IMR-90 (cell line): ENCODE measurements around the gene FBH1. TPM values are rescaled to one million over a fixed set of nuclear protein-coding genes. Genes with fewer than 3 reads are reported as not detected.

Experiments
- ATAC-seq: fragments of 200-7000 bp; cut with Tn5 transposase; 2 replicates; pipeline ENCODE4 v1.9.1; 2020; ENCODE audit warnings: low read depth, mild to moderate bottlenecking, moderate library complexity
- BruUV-seq: library from RNA; stranded (reverse); fragments of 400-500 nt; replicated peaks from 2 replicates; lab custom pipeline; 2021; lab: Mats Ljungman, UMichigan
- CTCF ChIA-PET: fragments of 300-600 bp; formaldehyde crosslinking; extraction: SDS; loops from one replicate; lab custom pipeline; 2021; ENCODE audit warnings: antibody characterized with exemption; lab: Yijun Ruan, JAX
- POLR2A ChIA-PET: fragments of 300-600 bp; sonication (Branson Sonifier 250); formaldehyde crosslinking; loops from one replicate; lab custom pipeline; 2022; ENCODE audit warnings: antibody characterized with exemption; ENCODE audit not compliant: unreplicated experiment; lab: Charles Lee
- DNase-seq: peaks from one replicate; pipeline ENCODE4 v3.0.0; 2013
- H2AFZ ChIP-seq: replicated peaks from 2 replicates; pipeline ENCODE3; 2013; ENCODE audit warnings: low read length, mild to moderate bottlenecking; ENCODE audit not compliant: poor library complexity
- H2AK5ac ChIP-seq: 2 replicates; pipeline ENCODE4 v1.6.1; 2013; ENCODE audit warnings: low read depth, low read length, inconsistent platforms
- H2AK9ac ChIP-seq: replicated peaks from 2 replicates; pipeline ENCODE3; 2013; ENCODE audit warnings: mild to moderate bottlenecking, low read depth, low read length, moderate library complexity; ENCODE audit not compliant: poor library complexity
- H2BK120ac ChIP-seq: 2 replicates; pipeline ENCODE4 v1.6.1; 2013; ENCODE audit warnings: low read depth, low read length, inconsistent platforms
- H2BK15ac ChIP-seq: 3 replicates; pipeline ENCODE4 v1.6.1; 2013; ENCODE audit warnings: low read depth, low read length, inconsistent platforms
- H2BK20ac ChIP-seq: 2 replicates; pipeline ENCODE4 v1.6.1; 2013; ENCODE audit warnings: low read depth, mild to moderate bottlenecking, inconsistent platforms, low read length, moderate library complexity
- H2BK5ac ChIP-seq: 2 replicates; pipeline ENCODE4 v1.6.1; 2013; ENCODE audit warnings: mild to moderate bottlenecking, low read depth, low read length, inconsistent platforms; ENCODE audit not compliant: poor library complexity, severe bottlenecking
- H3K14ac ChIP-seq: replicated peaks from 2 replicates; pipeline ENCODE4 v1.6.1; 2013; ENCODE audit warnings: low read depth, low read length, inconsistent platforms
- H3K18ac ChIP-seq: 2 replicates; pipeline ENCODE4 v1.6.1; 2013; ENCODE audit warnings: low read depth, low read length, control low read depth
- H3K23ac ChIP-seq: 2 replicates; pipeline ENCODE4 v1.6.1; 2013; ENCODE audit warnings: low read depth, low read length, inconsistent platforms
- H3K27ac ChIP-seq: 2 replicates; pipeline ENCODE4 v1.5.1; 2013; ENCODE audit warnings: mild to moderate bottlenecking, control low read depth, low read length; ENCODE audit not compliant: insufficient read depth
- H3K27me3 ChIP-seq: 2 replicates; pipeline ENCODE4 v1.6.1; 2013; ENCODE audit warnings: low read length; ENCODE audit not compliant: control insufficient read depth, insufficient read depth
- H3K36me3 ChIP-seq: 2 replicates; pipeline ENCODE4 v1.6.1; 2013; ENCODE audit warnings: low read length, mixed read lengths; ENCODE audit not compliant: control insufficient read depth, insufficient read depth
- H3K4ac ChIP-seq: 2 replicates; pipeline ENCODE4 v1.6.1; 2013; ENCODE audit warnings: low read depth, low read length, inconsistent platforms
- H3K4me1 ChIP-seq: 2 replicates; pipeline ENCODE4 v1.6.1; 2013; ENCODE audit warnings: low read length, mixed read lengths; ENCODE audit not compliant: control insufficient read depth, insufficient read depth
- H3K4me2 ChIP-seq: 2 replicates; pipeline ENCODE4 v1.6.1; 2013; ENCODE audit warnings: low read depth, mild to moderate bottlenecking, control low read depth, low read length, moderate library complexity
- H3K4me3 ChIP-seq: 2 replicates; pipeline ENCODE4 v1.5.1; 2013; ENCODE audit warnings: low read depth, mild to moderate bottlenecking, control low read depth, low read length, moderate library complexity; ENCODE audit not compliant: insufficient read depth
- H3K56ac ChIP-seq: 2 replicates; pipeline ENCODE4 v1.6.1; 2013; ENCODE audit warnings: low read length, inconsistent platforms; ENCODE audit not compliant: insufficient read depth; ENCODE audit errors: extremely low read depth
- H3K79me1 ChIP-seq, 2 experiments: 2 replicates each; pipeline ENCODE4 v1.6.1; 2013; ENCODE audit warnings: low read length in 2 of 2, inconsistent platforms in 1 of 2, low read depth in 1 of 2
- H3K9ac ChIP-seq: 2 replicates; pipeline ENCODE4 v1.6.1; 2013; ENCODE audit warnings: low read depth, low read length, control low read depth
- H3K9me1 ChIP-seq: 2 replicates; pipeline ENCODE4 v1.6.1; 2013; ENCODE audit warnings: low read length, inconsistent platforms; ENCODE audit not compliant: insufficient read depth
- H3K9me3 ChIP-seq: 2 replicates; pipeline ENCODE4 v1.6.1; 2013; ENCODE audit warnings: low read length; ENCODE audit not compliant: control insufficient read depth, insufficient read depth
- H4K20me1 ChIP-seq: 2 replicates; pipeline ENCODE4 v1.6.1; 2013; ENCODE audit warnings: low read length, inconsistent platforms; ENCODE audit not compliant: insufficient read depth
- H4K5ac ChIP-seq: 2 replicates; pipeline ENCODE4 v1.6.1; 2013; ENCODE audit warnings: mild to moderate bottlenecking, low read depth, low read length, control low read depth
- H4K8ac ChIP-seq, 2 experiments: 2 replicates each; pipeline ENCODE4 v1.6.1; 2013; ENCODE audit warnings: low read depth in 2 of 2, low read length in 2 of 2, control low read depth in 1 of 2, inconsistent platforms in 1 of 2
- H4K91ac ChIP-seq: 2 replicates; pipeline ENCODE4 v1.6.1; 2013; ENCODE audit warnings: low read depth, low read length, inconsistent platforms; ENCODE audit not compliant: insufficient read depth
- CEBPB ChIP-seq: IDR thresholded peaks from 2 replicates; pipeline ENCODE4 v1.6.1; 2012; ENCODE audit warnings: low read depth, low read length, improper control_type of control experiment
- MAZ ChIP-seq: IDR thresholded peaks from 2 replicates; pipeline ENCODE4 v1.6.1; 2012; ENCODE audit warnings: low read depth, mild to moderate bottlenecking, low read length, improper control_type of control experiment, moderate library complexity, borderline replicate concordance
- NFE2L2 ChIP-seq: fragments of 150-350 bp; IDR thresholded peaks from 2 replicates; pipeline ENCODE4 v1.6.1; 2016; ENCODE audit warnings: low read depth, mild to moderate bottlenecking, low read length
- RAD21 ChIP-seq: IDR thresholded peaks from 2 replicates; pipeline ENCODE4 v1.6.1; 2012; ENCODE audit warnings: low read length, improper control_type of control experiment
- RCOR1 ChIP-seq: IDR thresholded peaks from 2 replicates; pipeline ENCODE4 v1.6.1; 2012; ENCODE audit warnings: mild to moderate bottlenecking, low read length, improper control_type of control experiment; ENCODE audit not compliant: insufficient replicate concordance
- SMC3 ChIP-seq: fragments of 150-350 bp; IDR thresholded peaks from 2 replicates; pipeline ENCODE4 v1.6.1; 2016; ENCODE audit warnings: low read depth, mild to moderate bottlenecking, antibody characterized with exemption, low read length, moderate library complexity
- WGBS, 2 experiments: methylation state at CpG; one replicate each; pipeline versions ENCODE4 v1.1.5 to v1.1.7; 2013; ENCODE audit warnings: missing lambda C conversion rate in 2 of 2; ENCODE audit not compliant: insufficient read length in 1 of 2; ENCODE audit errors: extremely low coverage in 2 of 2; 5-methylcytosine and 5-hydroxymethylcytosine counted together
- dilution Hi-C: fragments of 300-500 bp; cut with HindIII; formaldehyde crosslinking; loops from one replicate; pipeline ENCODE4 v1.14.3; 2018; ENCODE audit warnings: low sequenced_read_pairs; ENCODE audit not compliant: unreplicated experiment
- in situ Hi-C: fragments of 300-500 bp; cut with MboI; formaldehyde crosslinking; loops from 3 replicates; pipeline ENCODE4 v1.14.3; 2019; ENCODE audit warnings: low sequenced_read_pairs, inconsistent platforms, mixed read lengths
- intact Hi-C: fragments of 100-400 bp; cut with micrococcal nuclease; formaldehyde crosslinking; loops from 2 replicates; pipeline ENCODE4 v1.10.0; 2022
- polyA plus RNA-seq, 3 experiments: library from polyadenylated mRNA; depleted of rRNA; stranded (reverse); fragments of >200 nt; gene quantifications; 2 replicates each; pipeline ENCODE4 v1.2.3, GENCODE V29; 2012; ENCODE audit warnings: low replicate concordance in 1 of 3
- total RNA-seq: library from RNA; depleted of rRNA; stranded (reverse); fragments of >200 nt; gene quantifications from 2 replicates; pipeline ENCODE4 v1.2.3, GENCODE V29; 2012
- TF ChIP-seq, protein P1 (sequence below): fragments of 150-350 bp; IDR thresholded peaks from 2 replicates; pipeline ENCODE4 v1.6.1; 2017; ENCODE audit warnings: mild to moderate bottlenecking, antibody characterized with exemption, low read length, low read depth
- TF ChIP-seq, protein P2 (sequence below): fragments of 150-350 bp; IDR thresholded peaks from 2 replicates; pipeline ENCODE4 v1.6.1; 2016; ENCODE audit warnings: low read depth, mild to moderate bottlenecking, low read length, moderate library complexity, borderline replicate concordance

The FBH1 gene
- total and polyA plus RNA-seq, 2 of the 4 experiments (the other 2 are of a cell fraction): 59.3 to 72.2 TPM

DNA sequence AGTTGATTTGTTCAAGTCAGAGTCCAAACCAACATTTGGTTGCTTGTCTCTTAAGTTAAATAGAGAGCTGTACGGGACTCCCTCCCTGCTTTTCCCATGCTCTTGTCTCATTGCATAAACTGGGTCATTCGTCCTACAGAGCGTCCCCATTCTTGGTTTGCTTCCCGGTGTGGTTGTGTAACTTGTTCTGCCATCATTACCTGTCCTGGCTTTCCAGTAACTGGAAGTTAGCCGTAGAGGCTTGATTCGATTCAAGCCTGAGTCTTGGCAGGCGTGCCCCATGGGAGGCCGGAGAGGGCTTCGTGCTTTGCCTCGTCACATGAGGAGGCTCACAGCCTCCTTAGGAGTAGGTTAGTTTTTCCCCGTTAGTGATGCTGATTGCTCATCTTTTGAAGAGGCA is 40.2 kb downstream of the FBH1 start:
- no peak overlapping the region for H3K18ac ChIP-seq
- no peak overlapping the region for H3K4me3 ChIP-seq
- H4K8ac ChIP-seq: no peak overlapping the region
- TF ChIP-seq RCOR1 (no peak), RAD21 (no peak), SMC3 (no peak), CEBPB (no peak), NFE2L2 (no peak), MAZ (no peak)
- TF ChIP-seq, protein P1, sequence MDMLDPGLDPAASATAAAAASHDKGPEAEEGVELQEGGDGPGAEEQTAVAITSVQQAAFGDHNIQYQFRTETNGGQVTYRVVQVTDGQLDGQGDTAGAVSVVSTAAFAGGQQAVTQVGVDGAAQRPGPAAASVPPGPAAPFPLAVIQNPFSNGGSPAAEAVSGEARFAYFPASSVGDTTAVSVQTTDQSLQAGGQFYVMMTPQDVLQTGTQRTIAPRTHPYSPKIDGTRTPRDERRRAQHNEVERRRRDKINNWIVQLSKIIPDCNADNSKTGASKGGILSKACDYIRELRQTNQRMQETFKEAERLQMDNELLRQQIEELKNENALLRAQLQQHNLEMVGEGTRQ: no peak
- TF ChIP-seq, protein P2, sequence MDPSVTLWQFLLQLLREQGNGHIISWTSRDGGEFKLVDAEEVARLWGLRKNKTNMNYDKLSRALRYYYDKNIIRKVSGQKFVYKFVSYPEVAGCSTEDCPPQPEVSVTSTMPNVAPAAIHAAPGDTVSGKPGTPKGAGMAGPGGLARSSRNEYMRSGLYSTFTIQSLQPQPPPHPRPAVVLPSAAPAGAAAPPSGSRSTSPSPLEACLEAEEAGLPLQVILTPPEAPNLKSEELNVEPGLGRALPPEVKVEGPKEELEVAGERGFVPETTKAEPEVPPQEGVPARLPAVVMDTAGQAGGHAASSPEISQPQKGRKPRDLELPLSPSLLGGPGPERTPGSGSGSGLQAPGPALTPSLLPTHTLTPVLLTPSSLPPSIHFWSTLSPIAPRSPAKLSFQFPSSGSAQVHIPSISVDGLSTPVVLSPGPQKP: no peak
- H3K4ac ChIP-seq: no peak overlapping the region
- H4K20me1 ChIP-seq: peaks cover 5% of the 10 kb centered on the region
- H3K9ac ChIP-seq: no peak overlapping the region
- H2BK5ac ChIP-seq: no peak overlapping the region
- no peaks in the 10 kb centered on the region for H3K27me3 ChIP-seq
- 100% methylated on average over 3 of the region's 11 CpGs; no CpG with 5 or more reads in 1 of the 2 experiments for WGBS, 2 experiments
- ChIA-PET CTCF (no interaction called here), POLR2A (no interaction called here)
- H4K91ac ChIP-seq: no peak overlapping the region
- no peaks in the 10 kb centered on the region for H3K9me3 ChIP-seq
- intact Hi-C loops: no loop called here
- no peak overlapping the region for H2BK120ac ChIP-seq
- H3K27ac ChIP-seq: no peak overlapping the region
- ATAC-seq (no peak), DNase-seq (no peak)
- no peak overlapping the region for H2AK5ac ChIP-seq
- H3K9me1 ChIP-seq: peaks cover 7% of the 10 kb centered on the region
- H3K4me2 ChIP-seq: no peak overlapping the region
- no peak overlapping the region for H3K56ac ChIP-seq
- in situ Hi-C loops: no loop called here
- H2BK15ac ChIP-seq: no peak overlapping the region
- H3K23ac ChIP-seq: no peak overlapping the region
- H2AK9ac ChIP-seq: no peak overlapping the region
- H2AFZ ChIP-seq: no peak overlapping the region
- H3K4me1 ChIP-seq: peaks cover 14% of the 10 kb centered on the region
- H3K14ac ChIP-seq: no peak overlapping the region
- H3K79me1 ChIP-seq: peaks cover 14 to 35% of the 10 kb centered on the region in 2 experiments
- H4K5ac ChIP-seq: no peak overlapping the region
- peaks cover 57% of the 10 kb centered on the region for H3K36me3 ChIP-seq
- no TSS peak for BruUV-seq
- H2BK20ac ChIP-seq: no peak overlapping the region
- dilution Hi-C loops: no loop called here
